HG03103 (cell line): ENCODE data around the gene MUC21.

ENCODE experiments used
- ATAC-seq: cut with Tn5 transposase; IDR thresholded peaks from one replicate; pipeline ENCODE4 v1.9.1; 2021; ENCODE audit warnings: low read depth; ENCODE audit not compliant: unreplicated experiment

The MUC21 gene

DNA sequence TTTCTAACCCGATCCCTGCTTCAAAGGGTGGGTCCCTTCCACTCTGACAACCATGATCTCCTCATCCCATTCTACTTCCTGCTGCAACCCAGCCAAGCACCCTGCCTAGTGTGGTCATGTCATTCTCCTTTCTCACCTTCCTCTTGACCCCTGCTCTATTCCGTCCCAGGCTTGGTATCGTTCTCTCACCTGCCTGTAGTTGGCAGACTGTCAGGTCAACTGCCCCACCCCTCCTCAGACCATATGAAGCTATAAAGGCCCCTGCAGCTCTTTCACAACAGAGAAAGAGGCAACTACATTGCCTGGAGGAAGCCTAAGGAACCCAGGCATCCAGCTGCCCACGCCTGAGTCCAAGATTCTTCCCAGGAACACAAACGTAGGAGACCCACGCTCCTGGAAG lies at the start of gene MUC21:
MUC21 (plus strand) TSS at position 280 of the 400 bp plus-strand sequence. CDS start 241 bp downstream, outside the sequence.
- no peak for ATAC-seq

- ATAC-seq = no peak
Observed at GRCh38 chr6:30935018-30935417, 48.5 kb upstream of the MUC21 start.

DNA sequence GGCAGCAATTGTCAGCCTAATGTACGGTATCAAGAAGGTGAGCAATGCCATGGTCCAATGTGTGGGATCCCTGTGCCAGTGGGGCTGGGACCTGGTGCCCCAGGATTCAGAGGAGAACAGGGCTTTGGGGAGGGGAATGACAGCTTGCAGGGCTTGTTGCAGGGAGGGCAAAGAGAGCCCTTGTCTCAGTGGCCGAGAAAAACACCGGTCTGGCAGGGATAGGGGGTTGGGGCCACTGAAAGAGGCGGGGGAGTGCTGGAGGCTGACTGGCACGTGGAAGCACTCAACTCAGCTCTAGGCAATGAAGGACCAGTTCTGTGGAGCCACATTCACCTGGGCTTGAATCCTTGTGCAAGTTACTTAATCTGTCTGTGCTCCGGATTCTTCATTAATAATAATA lies 46.3 kb upstream of the MUC21 start:
- ATAC-seq = no peak

- ATAC-seq = no peak
Observed at GRCh38 chr6:30938730-30939129, 44.8 kb upstream of the MUC21 start.

DNA sequence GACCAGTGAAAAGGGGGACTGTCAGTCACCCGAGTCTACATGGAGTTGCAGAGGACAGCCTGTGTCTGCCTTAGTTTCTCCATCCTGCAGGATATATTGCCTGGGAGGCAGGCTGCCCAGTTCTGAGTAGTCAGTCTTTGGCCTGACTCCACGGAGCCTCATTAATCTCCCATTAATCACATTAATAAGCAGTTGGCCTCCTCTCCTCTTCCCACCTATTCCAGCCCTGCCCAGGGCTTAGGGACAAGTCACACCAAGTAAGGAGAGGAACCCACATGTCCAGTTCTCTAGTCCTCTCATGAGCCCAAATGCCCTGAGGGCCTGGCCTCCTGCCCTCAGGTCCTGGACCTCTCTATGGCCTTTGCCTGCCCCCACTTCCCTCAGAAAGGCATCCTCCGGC lies 44.0 kb upstream of the MUC21 start:
- no peak for ATAC-seq

- ATAC-seq = no peak
Observed at GRCh38 chr6:30940361-30940986, 43.0 kb upstream of the MUC21 start, which contains the start of gene MUCL3. TSS of gene MUCL3 (plus strand) at chr6:30940973. CDS start at chr6:30941000, 27 bp downstream.

DNA sequence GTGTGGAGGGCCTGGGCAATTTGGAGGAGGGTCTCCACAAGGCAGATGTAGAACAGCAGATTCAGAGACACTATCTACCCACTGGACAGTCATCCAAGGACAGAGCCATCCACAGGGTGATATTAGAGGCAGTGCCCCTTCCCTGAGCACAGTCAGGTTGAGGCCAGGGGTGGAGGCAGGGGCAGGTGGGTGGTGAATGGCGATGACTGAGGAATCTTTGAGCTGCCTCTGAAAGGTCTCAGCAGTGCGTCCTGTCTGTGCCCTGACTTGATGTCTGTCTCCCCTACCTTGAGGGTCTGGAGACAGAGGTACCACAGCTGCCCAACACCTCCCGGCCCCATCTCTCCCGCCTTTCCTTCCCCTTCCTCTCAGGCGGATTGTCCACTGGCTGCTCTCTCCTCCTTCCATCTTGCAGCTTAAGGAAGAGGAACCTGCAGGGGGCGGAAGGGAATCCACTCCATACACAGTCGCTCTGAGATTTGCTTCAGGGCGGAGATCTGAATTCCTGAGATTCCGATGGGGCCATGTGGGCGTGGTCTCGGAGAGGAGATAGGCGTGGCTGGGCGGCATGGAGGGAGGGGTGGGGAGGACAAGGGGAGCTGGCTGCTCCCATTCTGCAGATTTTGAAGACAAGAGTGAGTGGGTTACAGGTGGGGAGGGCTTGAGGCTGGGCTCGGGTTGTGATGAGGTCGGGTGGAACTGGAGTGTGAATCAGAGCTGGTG lies 41.0 kb upstream of the MUC21 start:
- ATAC-seq = no peak

DNA sequence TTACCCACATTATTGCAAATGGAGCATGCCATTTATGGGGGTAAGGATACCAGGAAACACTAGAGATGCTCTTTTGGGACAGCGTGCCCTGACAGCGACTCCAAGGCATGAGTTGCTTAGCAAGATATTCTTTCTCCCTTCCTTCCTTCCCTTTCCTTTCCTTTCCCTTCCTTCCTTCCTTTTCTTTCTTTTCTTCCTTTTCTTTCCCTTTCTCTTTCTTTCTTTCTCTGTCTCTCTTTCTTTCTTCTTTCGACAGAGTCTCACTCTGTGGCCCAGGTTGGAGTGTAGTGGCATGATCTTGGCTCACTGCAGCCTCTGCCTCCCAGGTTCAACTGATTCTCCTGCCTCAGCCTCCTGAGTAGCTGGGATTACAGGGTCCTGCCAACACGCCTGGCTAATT lies 39.5 kb upstream of the MUC21 start:
- ATAC-seq = no peak

DNA sequence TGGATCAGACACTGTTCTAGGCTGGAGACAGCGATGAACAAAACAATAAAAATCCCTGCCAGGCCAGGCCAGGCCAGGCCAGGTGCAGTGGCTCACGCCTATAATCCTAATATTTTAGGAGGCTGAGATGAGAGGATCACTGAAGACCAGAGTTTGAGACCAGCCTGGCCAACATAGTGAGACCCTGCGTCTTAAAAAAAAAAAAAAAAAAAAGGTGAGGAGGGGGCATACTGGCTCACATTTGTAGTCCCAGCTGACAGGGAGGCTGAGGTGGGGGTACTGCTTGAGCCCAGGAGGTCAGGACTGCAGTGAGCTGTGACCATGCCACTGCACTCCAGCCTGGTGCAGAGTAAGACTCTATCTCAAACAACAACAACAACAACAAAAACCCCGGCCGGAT lies 38.2 kb upstream of the MUC21 start:
- no peak for ATAC-seq

GRCh38 chr6:30947231-30947630 lies 36.3 kb upstream of the MUC21 start:
- ATAC-seq = no peak

DNA sequence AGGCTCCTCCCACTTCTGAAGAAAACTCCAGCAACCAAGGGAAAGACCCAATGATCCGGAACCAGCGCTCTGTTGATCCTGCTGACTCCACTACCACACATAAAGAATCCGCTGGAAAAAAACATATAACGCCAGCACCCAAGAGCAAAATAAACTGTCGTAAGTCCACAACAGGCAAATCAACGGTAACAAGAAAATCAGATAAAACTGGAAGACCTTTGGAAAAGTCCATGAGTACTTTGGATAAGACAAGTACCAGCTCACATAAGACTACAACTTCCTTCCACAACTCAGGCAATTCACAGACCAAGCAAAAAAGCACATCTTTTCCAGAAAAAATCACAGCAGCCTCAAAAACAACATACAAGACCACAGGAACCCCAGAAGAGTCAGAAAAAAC lies 34.7 kb upstream of the MUC21 start:
- ATAC-seq = no peak

DNA sequence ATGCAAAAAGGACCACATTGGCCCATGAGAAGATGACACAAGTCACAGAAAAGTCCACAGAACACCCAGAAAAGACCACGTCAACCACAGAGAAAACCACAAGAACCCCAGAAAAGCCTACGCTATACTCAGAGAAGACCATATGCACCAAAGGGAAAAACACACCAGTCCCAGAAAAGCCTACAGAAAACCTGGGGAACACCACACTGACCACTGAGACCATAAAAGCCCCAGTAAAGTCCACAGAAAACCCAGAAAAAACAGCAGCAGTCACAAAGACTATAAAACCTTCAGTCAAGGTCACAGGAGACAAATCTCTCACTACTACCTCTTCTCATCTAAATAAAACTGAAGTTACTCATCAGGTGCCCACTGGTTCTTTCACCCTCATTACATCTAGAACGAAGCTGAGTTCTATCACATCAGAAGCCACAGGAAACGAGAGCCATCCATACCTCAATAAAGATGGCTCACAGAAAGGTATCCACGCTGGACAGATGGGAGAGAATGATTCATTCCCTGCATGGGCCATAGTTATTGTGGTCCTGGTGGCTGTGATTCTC lies 31.5 kb upstream of the MUC21 start:
- ATAC-seq = no peak

DNA sequence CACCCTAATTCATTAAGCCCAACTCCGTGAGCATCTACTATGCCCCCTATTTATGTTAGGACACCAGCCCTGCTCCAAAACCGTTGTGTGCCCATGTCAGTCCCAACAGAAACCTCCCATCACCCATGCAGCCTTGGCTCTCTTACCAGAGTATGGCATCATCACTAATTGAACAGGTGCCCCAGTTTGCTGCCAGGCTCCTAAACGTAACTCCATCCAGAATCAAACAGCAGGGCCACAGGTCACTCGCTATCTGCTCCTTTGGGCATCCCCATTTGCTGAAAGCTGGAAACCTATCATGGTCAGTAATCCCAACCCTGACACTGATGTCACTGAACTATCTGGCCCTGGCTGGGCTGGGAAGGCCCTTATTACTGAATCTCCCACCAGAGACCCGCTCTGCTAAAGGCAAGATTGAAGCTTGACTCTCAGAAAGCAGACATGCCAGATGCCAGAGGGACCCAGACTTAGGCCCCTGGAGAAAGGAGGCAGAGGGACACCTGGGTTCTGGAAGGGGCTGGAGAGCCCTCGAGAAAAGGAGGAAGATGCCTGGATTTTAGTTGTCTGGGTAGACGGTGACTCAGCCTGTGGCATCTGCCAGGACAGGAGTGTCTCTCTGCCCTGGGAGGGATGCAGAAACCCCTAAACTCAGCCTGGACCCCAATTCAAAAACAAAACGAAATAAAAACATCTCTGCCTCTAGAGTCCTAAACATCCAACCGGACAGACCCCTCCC lies 28.7 kb upstream of the MUC21 start:
- ATAC-seq = no peak

GRCh38 chr6:30955367-30956042 lies 28.0 kb upstream of the MUC21 start:
- ATAC-seq = no peak

DNA sequence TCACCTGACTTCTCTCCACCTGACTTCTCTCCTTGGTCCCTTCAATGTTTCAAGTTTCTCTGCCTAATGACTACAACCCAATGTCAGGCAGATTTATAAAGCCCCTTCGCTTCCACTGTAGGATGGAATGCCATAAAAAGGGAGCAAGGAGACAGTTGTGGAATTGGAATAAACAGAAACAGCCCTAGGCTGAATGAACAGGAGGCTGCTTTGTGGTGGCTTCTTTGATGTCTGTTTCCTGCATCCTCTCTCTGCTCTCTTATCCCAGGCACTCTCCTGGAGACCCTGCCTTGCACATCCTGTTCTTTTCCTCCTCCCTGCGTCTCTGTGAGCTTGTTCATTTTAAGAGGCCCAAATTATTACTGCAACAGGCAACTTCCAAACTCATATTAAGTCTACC lies 25.8 kb upstream of the MUC21 start:
- no peak for ATAC-seq

DNA sequence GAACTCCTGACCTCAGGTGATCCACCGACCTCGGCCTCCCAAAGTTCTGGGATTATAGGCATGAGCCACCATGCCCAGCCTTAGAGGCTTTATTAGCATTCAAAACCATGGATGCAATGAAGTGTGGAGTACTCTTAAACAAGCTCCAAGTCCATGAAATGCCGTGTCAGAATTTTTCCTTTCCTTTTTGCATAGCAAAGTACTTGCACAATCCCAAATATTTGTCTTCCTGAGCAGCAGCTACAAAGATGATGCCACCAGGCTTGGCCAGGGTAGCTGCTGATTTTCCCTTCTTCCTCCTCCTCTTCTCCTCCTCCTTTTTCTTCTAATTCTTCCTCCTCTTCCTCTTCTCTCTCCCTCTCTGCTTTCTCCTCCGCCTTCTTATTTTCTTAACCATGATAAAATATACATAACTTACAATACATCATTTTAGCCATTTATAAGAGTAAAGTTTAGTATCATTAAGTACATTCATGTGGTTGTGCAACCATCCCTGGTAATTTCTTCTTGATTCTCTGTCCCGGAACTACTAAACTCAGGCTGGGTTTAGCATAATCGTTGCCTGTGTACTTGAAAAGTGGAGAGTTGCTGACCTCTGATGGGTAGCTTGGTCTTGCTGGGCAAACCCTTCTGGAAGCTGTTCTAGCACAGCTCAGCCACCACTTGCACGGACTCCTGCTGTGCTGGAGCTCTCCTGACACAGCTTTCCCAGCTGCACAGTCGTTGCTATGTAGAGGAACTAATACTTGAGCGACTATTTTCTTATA lies 22.4 kb upstream of the MUC21 start:
- no peak for ATAC-seq

DNA sequence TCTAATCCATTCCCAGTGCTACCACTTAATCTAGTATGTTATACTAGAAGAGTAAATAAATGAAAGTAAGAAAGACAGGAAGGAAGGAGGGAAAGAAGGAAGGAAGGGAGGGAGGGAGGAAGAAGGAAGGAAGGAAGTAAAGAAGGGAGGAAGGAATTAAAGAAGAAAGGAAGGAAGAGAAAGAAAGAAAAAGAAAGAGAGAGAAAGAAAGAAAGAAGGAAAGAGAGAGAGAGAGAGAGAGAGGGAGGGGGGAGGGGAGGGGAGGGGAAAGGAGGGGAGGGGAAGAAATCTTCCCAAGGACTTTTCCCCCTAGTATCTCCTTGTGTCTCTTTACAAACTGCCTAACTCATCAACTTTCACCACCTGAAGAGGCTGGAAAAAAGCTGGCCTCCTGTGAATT lies 20.8 kb upstream of the MUC21 start:
- no peak for ATAC-seq

GRCh38 chr6:30963641-30964040 lies 19.9 kb upstream of the MUC21 start:
- ATAC-seq = no peak

GRCh38 chr6:30964075-30964474 lies 19.4 kb upstream of the MUC21 start:
- ATAC-seq = no peak

DNA sequence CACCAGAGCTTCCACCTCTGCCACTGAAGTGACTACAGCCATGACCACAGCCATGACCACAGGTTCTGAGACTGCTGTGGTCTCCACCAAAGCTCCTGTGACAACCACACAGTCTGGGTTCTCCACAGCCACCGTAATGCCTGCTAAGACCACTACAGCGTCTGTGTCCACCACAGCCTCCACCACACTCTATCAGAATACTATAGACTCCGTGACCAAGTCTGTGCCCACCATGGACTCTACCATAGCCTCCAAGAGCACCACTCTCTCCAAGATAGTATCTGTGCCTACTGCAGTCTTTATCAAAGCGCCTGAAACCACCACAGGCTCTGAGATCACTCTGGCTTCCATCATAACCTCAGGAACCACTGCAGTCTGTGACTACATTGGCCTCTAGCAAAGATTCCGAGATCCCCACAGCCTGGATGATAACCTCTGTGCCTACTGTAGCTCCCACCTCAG lies 18.3 kb upstream of the MUC21 start:
- ATAC-seq = no peak
